H1 (cell line): ENCODE results near the gene MAPT. TPM values are rescaled to one million over a fixed set of nuclear protein-coding genes. Genes with fewer than 3 reads are reported as not detected.

Experiments used
- CTCF ChIA-PET: fragments of 300-600 bp; sonication (Branson Sonifier 250); formaldehyde crosslinking; loops from one replicate; lab custom pipeline; 2021; ENCODE audit not compliant: partially characterized antibody; lab: Charles Lee
- POLR2A ChIA-PET: fragments of 300-600 bp; sonication (Branson Sonifier 250); formaldehyde crosslinking; loops from one replicate; lab custom pipeline; 2021; ENCODE audit warnings: inconsistent platforms; ENCODE audit not compliant: partially characterized antibody; lab: Charles Lee
- DNase-seq, 2 experiments: peaks; one replicate each; pipeline versions ENCODE4 v3.0.0 to v3.0.0-alpha.2; 2010 to 2022; ENCODE audit warnings: low spot score in 2 of 2, low read depth in 1 of 2, mixed read lengths in 1 of 2
- FAIRE-seq: peaks from 2 replicates; lab custom pipeline; 2011; peaks lifted over from hg19 to GRCh38; lab: Jason Lieb, UNC
- H2AFZ ChIP-seq: 2 replicates; pipeline ENCODE4 v1.8.1; 2012; ENCODE audit warnings: low read length, inconsistent platforms
- H2AK5ac ChIP-seq: 2 replicates; pipeline ENCODE4 v1.6.1; 2013; ENCODE audit warnings: low read depth, low read length
- H2BK120ac ChIP-seq: replicated peaks from 2 replicates; pipeline ENCODE3; 2013; ENCODE audit warnings: low read depth, low read length, inconsistent platforms
- H2BK12ac ChIP-seq: 2 replicates; pipeline ENCODE4 v1.6.1; 2013; ENCODE audit warnings: low read depth, low read length
- H2BK15ac ChIP-seq: 2 replicates; pipeline ENCODE4 v1.6.1; 2013; ENCODE audit warnings: low read length
- H2BK20ac ChIP-seq: 2 replicates; pipeline ENCODE4 v1.6.1; 2013; ENCODE audit warnings: low read length
- H2BK5ac ChIP-seq: 2 replicates; pipeline ENCODE4 v1.6.1; 2013; ENCODE audit warnings: low read depth, low read length
- H3K14ac ChIP-seq: 2 replicates; pipeline ENCODE4 v1.6.1; 2013; ENCODE audit warnings: inconsistent platforms; ENCODE audit not compliant: insufficient read length
- H3K18ac ChIP-seq: 2 replicates; pipeline ENCODE4 v1.6.1; 2013; ENCODE audit warnings: low read length; ENCODE audit errors: extremely low read depth
- H3K23ac ChIP-seq: 2 replicates; pipeline ENCODE4 v1.6.1; 2013; ENCODE audit warnings: inconsistent platforms; ENCODE audit not compliant: insufficient read length
- H3K23me2 ChIP-seq: 2 replicates; pipeline ENCODE4 v1.6.1; 2013; ENCODE audit warnings: low read depth, low read length
- H3K27ac ChIP-seq: 2 replicates; pipeline ENCODE4 v1.6.1; 2011; ENCODE audit warnings: low read depth, low read length, inconsistent platforms
- H3K27me3 ChIP-seq, 4 experiments: replicated peaks in 1 of 4; 1 replicate in 1 of 4; 2 replicates in 3 of 4; pipeline versions ENCODE4 v1.6.1 to v1.8.1; 2011 to 2013; ENCODE audit warnings: low read length in 3 of 4, mild to moderate bottlenecking in 3 of 4, inconsistent platforms in 2 of 4, mixed read lengths in 2 of 4, moderate library complexity in 1 of 4; ENCODE audit not compliant: control insufficient read depth in 3 of 4, insufficient read depth in 3 of 4; ENCODE audit errors: extremely low read depth in 1 of 4
- H3K36me3 ChIP-seq, 4 experiments: 2 replicates each; pipeline versions ENCODE4 v1.6.1 to v1.8.1; 2011 to 2013; ENCODE audit warnings: mild to moderate bottlenecking in 4 of 4, low read length in 3 of 4, moderate library complexity in 2 of 4, control low read depth in 1 of 4, inconsistent platforms in 1 of 4; ENCODE audit not compliant: insufficient read depth in 4 of 4, control insufficient read depth in 2 of 4
- H3K4ac ChIP-seq: replicated peaks from 2 replicates; pipeline ENCODE3; 2013; ENCODE audit warnings: low read length, low read depth, mixed read lengths, inconsistent platforms; ENCODE audit not compliant: insufficient read length
- H3K4me1 ChIP-seq, 4 experiments: replicated peaks in 1 of 4; 1 replicate in 1 of 4; 2 replicates in 3 of 4; pipeline versions ENCODE4 v1.6.1 to v1.8.1; 2011 to 2013; ENCODE audit warnings: low read length in 3 of 4, inconsistent platforms in 2 of 4, mixed read lengths in 1 of 4; ENCODE audit not compliant: insufficient read depth in 4 of 4, control insufficient read depth in 3 of 4
- H3K4me2 ChIP-seq, 2 experiments: 2 replicates each; pipeline versions ENCODE4 v1.6.1 to v1.8.1; 2011 to 2013; ENCODE audit warnings: low read depth in 2 of 2, low read length in 2 of 2, control low read depth in 1 of 2, inconsistent platforms in 1 of 2, mild to moderate bottlenecking in 1 of 2; ENCODE audit not compliant: insufficient read depth in 1 of 2
- H3K4me3 ChIP-seq, 4 experiments: fragments of 200-600, 300-600 bp in 1 of 4; sonication (generic), shearing (Covaris generic), sonication (Bioruptor Twin) in 1 of 4; 2 replicates each; pipeline versions ENCODE4 v1.5.1 to v1.8.1; 2011 to 2016; ENCODE audit warnings: low read length in 4 of 4, low read depth in 3 of 4, control low read depth in 2 of 4, inconsistent platforms in 2 of 4, mild to moderate bottlenecking in 2 of 4, mixed read lengths in 1 of 4, moderate library complexity in 1 of 4; ENCODE audit not compliant: insufficient read depth in 2 of 4; ENCODE audit errors: extremely low read depth in 1 of 4
- H3K56ac ChIP-seq: replicated peaks from 2 replicates; pipeline ENCODE3; 2013; ENCODE audit warnings: low read depth, mild to moderate bottlenecking, mixed read lengths, low read length, inconsistent platforms; ENCODE audit not compliant: insufficient read length
- H3K79me1 ChIP-seq: 2 replicates; pipeline ENCODE4 v1.6.1; 2013; ENCODE audit warnings: low read depth, low read length, control low read depth
- H3K79me2 ChIP-seq, 2 experiments: 2 replicates each; pipeline versions ENCODE4 v1.6.1 to v1.8.1; 2012 to 2013; ENCODE audit warnings: low read length in 2 of 2, mild to moderate bottlenecking in 2 of 2, inconsistent platforms in 1 of 2; ENCODE audit not compliant: insufficient read depth in 2 of 2, control insufficient read depth in 1 of 2
- H3K9ac ChIP-seq, 4 experiments: replicated peaks in 1 of 4; 1 replicate in 1 of 4; 2 replicates in 3 of 4; pipeline versions ENCODE4 v1.6.1 to v1.8.1; 2011 to 2013; ENCODE audit warnings: low read depth in 3 of 4, low read length in 3 of 4, control low read depth in 2 of 4, mild to moderate bottlenecking in 2 of 4, moderate library complexity in 2 of 4, inconsistent platforms in 1 of 4; ENCODE audit errors: extremely low read depth in 1 of 4
- H3K9me3 ChIP-seq, 2 experiments: 2 replicates each; pipeline versions ENCODE4 v1.6.1 to v1.8.1; 2012 to 2013; ENCODE audit warnings: mild to moderate bottlenecking in 2 of 2, moderate library complexity in 2 of 2, control low read depth in 1 of 2, inconsistent platforms in 1 of 2, low read depth in 1 of 2, low read length in 1 of 2, mixed read lengths in 1 of 2; ENCODE audit not compliant: insufficient read depth in 2 of 2
- H4K20me1 ChIP-seq, 2 experiments: replicated peaks in 1 of 2; 2 replicates each; pipeline versions ENCODE3 to v1.8.1; 2011 to 2013; ENCODE audit warnings: inconsistent platforms in 2 of 2, low read length in 2 of 2, mild to moderate bottlenecking in 1 of 2; ENCODE audit not compliant: insufficient read depth in 2 of 2, control insufficient read depth in 1 of 2
- H4K5ac ChIP-seq: 2 replicates; pipeline ENCODE4 v1.6.1; 2013; ENCODE audit warnings: low read length, low read depth, mixed read lengths, inconsistent platforms; ENCODE audit not compliant: insufficient read length
- H4K8ac ChIP-seq: 2 replicates; pipeline ENCODE4 v1.8.0; 2013; ENCODE audit warnings: mild to moderate bottlenecking, moderate library complexity, low read length, inconsistent platforms; ENCODE audit not compliant: insufficient read depth; ENCODE audit errors: extremely low read depth
- H4K91ac ChIP-seq: replicated peaks from 2 replicates; pipeline ENCODE3; 2013; ENCODE audit warnings: low read length, mixed read lengths, inconsistent platforms; ENCODE audit not compliant: insufficient read length
- CBX5 ChIP-seq: fragments of 300-800, 300-1000 bp; sonication (generic); IDR thresholded peaks from 2 replicates; pipeline ENCODE4 v1.7.1; 2016; ENCODE audit warnings: antibody characterized with exemption, low read length, low read depth
- HDAC6 ChIP-seq: IDR thresholded peaks from one replicate; pipeline ENCODE4 v1.7.1; 2012; ENCODE audit warnings: low read depth, mild to moderate bottlenecking, inconsistent platforms, low read length, moderate library complexity
- TCF12 ChIP-seq: IDR thresholded peaks from 2 replicates; pipeline ENCODE4 v1.6.1; 2011; ENCODE audit warnings: low read depth, mild to moderate bottlenecking, low read length
- WGBS, 2 experiments: shearing (Covaris generic) in 1 of 2; methylation state at CpG; one replicate each; pipeline versions ENCODE4 v1.1.6 to v1.1.7; 2013 to 2015; ENCODE audit warnings: low lambda C conversion rate in 2 of 2, mixed read lengths in 2 of 2, inconsistent platforms in 1 of 2, low coverage in 1 of 2, missing lambda C conversion rate in 1 of 2; ENCODE audit not compliant: insufficient replicate concordance in 2 of 2, insufficient coverage in 1 of 2, insufficient read length in 1 of 2; ENCODE audit errors: extremely low coverage in 1 of 2, missing lambda C conversion rate in 1 of 2; 5-methylcytosine and 5-hydroxymethylcytosine counted together
- polyA plus RNA-seq, 7 experiments: library from polyadenylated mRNA; depleted of rRNA in 3 of 7; stranded (reverse) in 5 of 7; unstranded in 2 of 7; fragments of >200 nt in 5 of 7; fragments of 200-250 nt in 2 of 7; gene quantifications; 1 replicate in 5 of 7; 2 replicates in 1 of 7; 4 replicates in 1 of 7; pipeline versions ENCODE4 v1.2.1 to v1.2.3, GENCODE V29; 2011 to 2013; ENCODE audit warnings: missing spikeins in 2 of 7, mixed read lengths in 2 of 7
- total RNA-seq: library from RNA; stranded (reverse); fragmentation: NEBNext Ultra II Directional; extraction: Animal tissue kit (Norgen Biotek cat#: 25700); gene quantifications from 2 replicates; pipeline ENCODE4 v1.2.1, GENCODE V29; 2021

The MAPT gene
- total and polyA plus RNA-seq, 2 of the 8 experiments (the other 6 are each of a cell fraction or from before 2014, with no cell fraction given), result 0.54 to 1.7 TPM

- CTCF ChIA-PET, result interaction anchor here (0.8 to 2.4 kb wide), 5 partner anchors 9 to 39 kb away, joined by 3 to 13 read pairs (median 3); no protein-coding TSS in a partner anchor
- no peaks in the 10 kb centered on the region for H3K4me1 ChIP-seq
- 87% methylated on average over 8 of the region's 8 CpGs; no CpG with 5 or more reads in 1 of the 2 experiments for WGBS, 2 experiments
These were observed 40.9 kb downstream of the MAPT start for GRCh38 chr17:45935197-45935709.

More at GRCh38 chr17:45935197-45935709, 40.9 kb downstream of the MAPT start:
- no peak overlapping the region for H2BK20ac ChIP-seq
- no peak overlapping the region for H3K9ac ChIP-seq
- TF ChIP-seq CBX5 (no peak), TCF12 (no peak), HDAC6 (no peak)
- TF ChIP-seq, all 59 proteins: peak for 0
- H4K5ac ChIP-seq, result no peak overlapping the region
- H3K4ac ChIP-seq, result no peak overlapping the region
- no peak overlapping the region for H2BK15ac ChIP-seq
- no peak overlapping the region for H3K18ac ChIP-seq
- H3K23me2 ChIP-seq, result no peaks in the 10 kb centered on the region; the same call in 1 of the 2 replicates
- H4K20me1 ChIP-seq, result no peaks in the 10 kb centered on the region
- POLR2A ChIA-PET, result no interaction called here
- no peak overlapping the region for H3K56ac ChIP-seq
- H2BK120ac ChIP-seq, result no peak overlapping the region
- no peaks in the 10 kb centered on the region; a peak in 1 of 7 replicates for H3K27me3 ChIP-seq
- H3K9me3 ChIP-seq, result no peaks in the 10 kb centered on the region
- H3K79me1 ChIP-seq, result no peaks in the 10 kb centered on the region
- no peak overlapping the region for H3K14ac ChIP-seq
- no peak overlapping the region; the same call in 1 of the 2 replicates for H4K8ac ChIP-seq
- no peak overlapping the region for H2BK5ac ChIP-seq
- no peak overlapping the region for H2AFZ ChIP-seq
- no peak overlapping the region for H3K4me3 ChIP-seq
- no peaks in the 10 kb centered on the region for H3K36me3 ChIP-seq
- H3K23ac ChIP-seq, result no peak overlapping the region
- DNase-seq (no peak), FAIRE-seq (no peak)
- no peak overlapping the region for H2AK5ac ChIP-seq
- no peak overlapping the region for H3K4me2 ChIP-seq
- H2BK12ac ChIP-seq, result no peak overlapping the region
- H3K27ac ChIP-seq, result no peak overlapping the region
- no peaks in the 10 kb centered on the region for H3K79me2 ChIP-seq
- no peak overlapping the region for H4K91ac ChIP-seq
